Esophagus mucosa (tissue), 1 donor: ENCODE data around the gene WIPF1. TPM values are rescaled to one million over a fixed set of nuclear protein-coding genes. Genes with fewer than 3 reads are reported as not detected.

Source experiments
- ATAC-seq: fragments of 200-7000 bp; cut with Tn5 transposase; one replicate; pipeline ENCODE4 v1.9.1; 2020
- total RNA-seq: library from RNA; stranded (reverse); gene quantifications from one replicate; pipeline ENCODE4 v1.2.4, GENCODE V29; 2023
- donor health status: DM: yes; HTN: yes; CAD: no.

Gene WIPF1
- total RNA-seq, 1 donor from 2014 or later: 3.1 TPM

DNA sequence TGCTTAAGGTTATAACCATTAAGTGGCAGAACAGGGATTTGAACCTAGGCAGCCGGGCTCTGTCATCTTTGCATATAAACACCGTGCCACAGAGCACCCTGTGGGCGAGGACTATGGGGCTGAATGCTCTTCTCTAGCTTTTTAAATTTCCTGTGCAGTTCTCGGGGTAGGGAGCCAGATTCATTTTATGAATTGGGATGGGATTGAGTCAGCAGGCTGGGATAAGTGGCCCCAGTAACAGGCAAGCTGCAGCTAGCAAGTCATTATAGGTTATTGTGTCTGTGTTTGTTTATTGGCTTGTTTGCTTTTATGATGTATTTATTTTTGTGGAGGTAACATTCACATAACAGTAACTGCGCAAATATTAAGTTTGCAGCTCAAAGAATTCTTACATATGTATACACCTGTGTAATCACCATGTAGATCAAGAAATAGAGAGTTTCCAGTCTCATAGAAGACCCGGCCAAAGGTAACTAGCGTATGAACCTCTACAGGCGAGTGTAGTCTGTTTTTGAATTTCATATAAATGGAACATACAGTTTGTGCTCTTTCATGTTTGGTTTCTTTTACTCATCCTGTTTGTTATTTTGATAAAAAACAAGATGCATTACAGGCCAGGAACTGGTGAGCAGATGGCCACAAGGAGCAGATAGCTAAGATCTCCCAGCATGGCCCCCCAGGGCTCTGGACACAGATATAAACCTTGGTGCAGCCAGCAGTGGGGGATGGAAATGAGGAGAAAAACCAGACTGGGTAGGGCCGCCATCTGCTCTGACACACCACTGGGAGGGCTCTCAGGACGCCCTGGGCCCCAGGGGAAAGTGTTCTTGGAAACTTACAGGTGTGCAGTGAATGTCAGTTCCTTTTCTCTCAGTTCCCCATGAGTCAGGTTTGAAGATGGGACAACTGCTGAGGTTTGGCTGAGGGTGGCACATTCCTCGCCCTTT is 61.6 kb downstream of the WIPF1 start:
- peak; percentile 94 for ATAC-seq

GRCh38 chr2:174535083-174535482 is 62.5 kb downstream of the WIPF1 start:
- no peak for ATAC-seq

DNA sequence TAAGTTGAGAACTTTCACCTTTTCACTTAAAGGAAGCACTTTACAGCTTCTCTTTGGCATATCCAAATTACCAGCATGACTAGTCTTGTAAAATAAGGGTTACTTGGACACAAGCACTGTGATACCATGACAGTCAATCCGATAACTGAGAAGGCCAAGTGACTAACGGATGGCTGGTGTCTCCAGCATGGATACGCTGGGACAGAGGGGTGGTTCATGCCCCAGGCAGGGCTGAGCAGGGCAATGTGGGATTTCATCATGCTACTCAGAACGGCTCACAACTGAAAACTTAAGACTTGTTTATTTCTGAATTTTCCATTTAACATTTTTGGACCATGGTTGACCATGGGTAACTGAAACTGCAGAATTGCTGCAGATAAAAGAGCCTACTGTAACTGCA is 67.7 kb downstream of the WIPF1 start:
- no peak for ATAC-seq

GRCh38 chr2:174527959-174528358 is 69.6 kb downstream of the WIPF1 start:
- no peak for ATAC-seq

DNA sequence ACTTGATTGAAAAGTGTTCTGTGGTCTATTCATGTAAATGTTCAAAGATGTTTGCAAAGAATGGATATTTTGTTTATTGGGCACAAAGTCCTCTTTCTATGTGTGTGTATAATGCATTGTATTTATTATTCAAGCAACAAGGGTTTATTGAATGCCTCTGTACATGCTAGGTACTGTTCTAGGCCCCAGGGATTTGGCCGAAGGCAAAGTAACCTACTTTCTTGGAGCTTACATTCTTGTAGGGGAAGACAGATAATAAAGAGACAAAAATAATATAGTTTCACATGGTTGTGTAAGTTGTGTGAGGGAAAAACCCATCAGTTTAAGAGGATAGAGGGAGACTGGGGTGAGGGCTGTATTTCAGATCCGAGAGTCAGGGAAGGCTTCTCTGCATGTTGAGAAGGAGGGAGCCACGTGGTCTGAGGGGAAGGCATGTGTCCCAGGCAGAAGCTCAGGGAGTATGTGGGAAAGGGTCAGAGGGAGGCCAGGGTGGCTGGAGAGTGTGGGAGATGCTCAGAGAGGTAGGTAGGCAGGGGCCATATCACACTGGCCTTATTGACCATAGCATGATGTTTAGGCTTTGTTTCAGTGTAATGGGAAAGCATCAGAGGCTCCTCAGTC is 70.4 kb downstream of the WIPF1 start:
- ATAC-seq: no peak

DNA sequence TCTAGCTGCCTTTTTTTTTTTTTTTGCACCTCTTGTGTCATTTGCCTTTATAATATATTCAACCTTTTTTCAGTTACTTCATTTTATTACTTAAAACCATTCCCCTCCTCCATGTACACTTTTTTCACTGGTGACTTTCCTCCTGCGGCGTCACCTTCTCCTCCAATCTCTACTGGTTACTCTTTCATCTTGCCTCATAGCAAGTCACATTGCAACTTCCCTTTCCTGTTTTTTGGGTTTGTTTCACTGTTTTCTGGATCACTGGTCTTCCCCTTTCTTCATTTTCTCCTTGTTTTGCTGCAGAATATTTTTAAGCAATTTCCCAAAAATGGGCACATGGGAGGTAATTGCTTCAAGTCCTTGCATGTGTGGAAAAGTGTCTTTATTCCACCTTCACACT is 73.1 kb downstream of the WIPF1 start:
- no peak for ATAC-seq

DNA sequence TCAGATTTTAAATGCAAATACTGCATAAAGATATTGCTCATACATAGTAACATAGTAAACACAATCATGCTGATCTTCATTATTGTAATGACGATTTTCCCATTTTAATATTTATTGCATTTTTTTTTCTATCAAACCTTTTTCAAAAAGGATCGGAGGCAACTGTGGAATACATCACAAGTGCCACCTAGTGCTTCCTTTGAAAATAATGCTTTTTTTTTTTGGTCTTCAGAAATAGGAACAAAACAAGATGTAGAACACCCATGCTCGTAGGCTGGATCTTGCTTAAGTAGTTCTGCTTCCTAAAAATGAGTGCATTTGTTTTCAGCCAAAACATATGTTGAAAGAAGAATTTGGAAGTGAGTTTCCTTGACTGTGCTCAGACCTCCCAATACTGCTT is 75.1 kb downstream of the WIPF1 start:
- no peak for ATAC-seq

DNA sequence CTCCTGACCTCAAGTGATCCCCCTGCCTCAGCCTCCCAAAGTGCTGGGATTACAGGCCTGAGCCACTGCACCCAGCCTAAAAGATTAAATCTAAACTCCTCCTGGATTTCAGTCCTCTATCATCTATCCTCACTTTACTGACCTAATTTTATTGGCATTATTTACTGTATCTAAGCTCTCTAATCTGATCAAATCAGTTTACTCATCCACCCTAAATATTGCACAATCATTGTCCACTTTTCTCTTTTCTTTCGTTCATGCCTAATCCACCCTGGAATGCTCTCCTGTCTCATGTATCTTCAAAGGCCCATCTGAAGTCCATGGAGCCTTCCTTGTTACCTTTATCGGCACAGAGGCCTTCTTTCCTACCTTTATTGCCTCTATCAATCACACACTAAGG is 79.2 kb downstream of the WIPF1 start:
- ATAC-seq: no peak

GRCh38 chr2:174516501-174517378 is 80.9 kb downstream of the WIPF1 start:
- no peak for ATAC-seq

DNA sequence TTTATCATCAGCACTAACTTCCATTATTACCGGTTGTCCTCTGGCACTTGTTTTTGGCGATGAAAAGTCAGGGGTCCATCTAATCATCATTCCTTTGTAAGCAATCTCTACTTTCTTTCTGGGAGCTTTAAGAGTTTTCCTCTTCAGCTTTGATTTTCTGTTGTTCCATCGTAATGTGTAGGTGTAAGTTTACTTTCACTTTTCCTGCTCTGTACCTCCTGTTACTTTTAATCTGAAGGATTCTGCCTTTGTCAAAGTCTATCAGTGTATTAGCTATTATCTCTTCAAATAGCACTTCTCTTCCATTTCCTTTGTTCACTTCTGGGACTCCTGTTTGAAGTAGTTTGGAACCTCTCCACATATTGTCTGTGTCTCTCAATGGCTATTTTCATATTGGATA is 85.3 kb downstream of the WIPF1 start:
- no peak for ATAC-seq

- ATAC-seq: no peak
Observed at GRCh38 chr2:174511580-174512260, 85.9 kb downstream of the WIPF1 start.

GRCh38 chr2:174510583-174511189 is 86.9 kb downstream of the WIPF1 start:
- ATAC-seq: no peak

Other genes with a start within 250 kb of the WIPF1 start
- 25.3 TPM for gene SCRN3, start 202.1 kb downstream of the WIPF1 start, total RNA-seq
- gene GPR155, start 110.8 kb downstream of the WIPF1 start, total RNA-seq: 3.7 TPM
- not detected for gene CHRNA1, start 166.7 kb upstream of the WIPF1 start, total RNA-seq